ENCODE results near the gene LEF1.

LEF1 gene

DNA sequence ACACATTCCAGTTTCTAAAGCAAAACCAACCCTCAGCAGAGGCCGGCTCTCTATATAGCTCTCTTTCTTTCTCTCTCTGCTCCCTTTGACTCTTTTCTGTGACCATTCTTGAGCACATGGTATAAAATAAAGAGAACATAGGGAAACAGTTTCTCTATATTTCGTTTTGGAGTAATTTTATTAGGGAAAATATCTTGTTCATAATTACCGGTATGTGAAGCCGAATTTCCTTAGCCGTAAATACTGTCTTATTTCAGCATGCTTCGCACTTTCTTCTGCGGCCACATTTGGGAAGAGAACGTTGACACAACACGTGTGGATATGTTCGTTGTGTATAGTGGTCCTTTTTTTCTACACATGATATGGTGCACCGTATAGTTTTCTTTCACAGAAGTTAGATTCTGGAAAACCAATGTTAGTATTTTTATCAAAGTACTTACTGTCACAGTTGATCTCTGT lies 4.9 kb upstream of the LEF1 start:
- no peak for DNase-seq

DNA sequence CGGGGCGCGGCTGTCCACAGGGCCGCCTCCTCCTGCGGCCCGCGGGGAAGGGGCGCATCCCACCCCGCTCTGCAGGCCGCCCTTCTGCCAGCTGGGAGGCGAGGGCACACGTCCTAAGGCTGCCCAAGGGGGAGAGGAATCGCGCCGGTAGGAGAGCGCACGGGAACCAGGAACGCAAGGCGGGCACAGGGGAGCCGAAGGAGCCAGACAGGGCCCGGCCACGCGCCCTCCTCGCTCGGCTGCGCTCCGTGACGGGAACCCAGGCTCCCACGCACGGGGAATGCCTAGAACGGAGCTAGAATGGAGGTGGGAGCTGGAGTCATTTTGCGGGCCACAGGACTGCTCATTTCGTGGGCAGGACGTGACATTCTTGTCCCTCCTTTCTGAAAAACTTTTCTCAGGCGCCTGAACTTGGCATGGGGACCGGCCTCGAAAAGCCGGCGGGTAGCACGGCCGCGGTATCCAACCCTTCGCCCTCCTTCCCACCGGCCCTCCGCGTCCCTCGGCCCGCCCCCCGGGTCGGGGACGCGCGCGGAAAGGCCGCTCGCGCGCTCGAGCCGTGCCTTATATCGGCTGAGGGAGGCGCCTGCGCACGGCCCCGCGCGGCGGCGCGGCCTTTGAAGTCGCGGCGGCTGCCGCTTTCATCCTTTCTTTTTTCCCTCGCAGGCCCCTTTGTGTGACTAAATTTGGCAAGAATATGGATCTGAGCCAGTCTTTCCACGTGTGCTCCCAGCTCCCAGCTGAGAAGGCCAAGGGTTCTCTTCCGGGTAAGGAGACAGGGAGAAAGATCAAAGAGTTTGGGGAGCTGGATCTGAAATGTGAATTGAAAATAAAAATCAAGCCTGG lies 4.2 kb upstream of the LEF1 start:
- DNase-seq, result peak; percentile 34

DNA sequence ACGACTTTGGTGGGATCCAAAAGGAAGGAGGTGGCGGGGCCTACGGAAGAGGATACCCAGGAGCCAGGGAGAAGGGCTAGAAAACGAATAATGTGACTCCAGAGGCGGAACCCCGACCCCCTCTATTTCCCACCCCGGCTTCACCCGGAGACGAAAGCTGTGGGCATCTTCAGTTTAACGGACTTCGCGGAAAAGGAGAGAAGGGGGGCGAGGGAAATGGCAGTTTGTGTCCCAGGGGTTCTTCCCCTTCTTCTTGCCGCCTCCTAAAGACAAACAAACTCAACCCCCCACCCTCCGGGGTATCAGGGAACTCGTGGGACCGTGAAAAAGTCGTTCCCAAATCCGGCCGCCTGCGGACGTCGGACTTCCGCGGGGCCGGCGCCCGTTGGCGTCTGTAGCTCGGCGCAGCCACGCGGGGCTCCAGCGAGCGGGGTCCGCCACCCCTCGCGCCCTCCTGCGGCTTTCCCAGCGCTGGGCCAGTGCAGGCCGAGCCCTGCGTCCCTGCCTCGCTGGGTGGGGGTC lies 3.6 kb upstream of the LEF1 start:
- no peak for DNase-seq

DNA sequence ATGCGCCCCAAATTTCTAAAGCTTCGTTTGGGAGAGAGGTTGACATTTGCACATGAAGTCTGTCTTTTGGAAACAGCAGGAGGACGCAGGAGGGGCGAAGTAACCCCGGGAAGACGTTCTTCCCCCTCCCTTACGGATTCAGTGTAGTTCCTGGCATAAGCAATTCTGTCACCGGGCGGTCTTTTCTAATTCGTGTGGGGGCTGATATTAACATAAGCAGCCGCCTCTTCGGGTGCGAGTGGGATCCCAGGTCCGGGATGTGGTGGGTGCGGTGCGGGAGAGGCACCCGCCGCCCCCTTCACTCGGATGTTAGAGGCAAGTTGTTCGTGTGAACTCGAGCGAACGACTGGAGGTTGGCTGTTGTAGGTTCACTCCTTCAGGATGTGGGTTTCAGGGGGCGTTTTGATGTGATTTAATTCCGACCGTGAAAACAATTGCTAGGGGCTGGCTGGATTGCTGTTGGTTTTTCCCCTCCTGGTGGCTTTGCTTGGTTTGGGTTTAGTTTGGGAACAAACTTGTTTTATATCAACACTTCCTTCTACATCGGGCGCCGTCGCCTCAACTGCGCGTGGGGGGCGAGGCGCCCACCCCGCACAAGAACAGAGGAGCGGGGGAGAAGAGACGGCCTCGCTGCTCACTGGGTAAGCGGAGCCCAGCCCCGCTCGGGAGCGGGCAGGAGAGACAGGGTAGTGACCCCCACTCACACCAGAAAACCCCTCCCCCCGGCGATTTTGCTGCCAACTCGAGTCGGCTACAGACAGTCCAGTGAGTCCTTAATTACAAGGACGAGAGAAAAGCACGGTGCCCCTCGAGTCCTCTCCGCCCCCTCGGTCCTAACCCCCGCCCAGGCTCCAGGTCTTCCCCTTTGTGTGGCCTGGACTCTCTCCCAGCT lies 2.9 kb upstream of the LEF1 start:
- DNase-seq, result no peak

DNA sequence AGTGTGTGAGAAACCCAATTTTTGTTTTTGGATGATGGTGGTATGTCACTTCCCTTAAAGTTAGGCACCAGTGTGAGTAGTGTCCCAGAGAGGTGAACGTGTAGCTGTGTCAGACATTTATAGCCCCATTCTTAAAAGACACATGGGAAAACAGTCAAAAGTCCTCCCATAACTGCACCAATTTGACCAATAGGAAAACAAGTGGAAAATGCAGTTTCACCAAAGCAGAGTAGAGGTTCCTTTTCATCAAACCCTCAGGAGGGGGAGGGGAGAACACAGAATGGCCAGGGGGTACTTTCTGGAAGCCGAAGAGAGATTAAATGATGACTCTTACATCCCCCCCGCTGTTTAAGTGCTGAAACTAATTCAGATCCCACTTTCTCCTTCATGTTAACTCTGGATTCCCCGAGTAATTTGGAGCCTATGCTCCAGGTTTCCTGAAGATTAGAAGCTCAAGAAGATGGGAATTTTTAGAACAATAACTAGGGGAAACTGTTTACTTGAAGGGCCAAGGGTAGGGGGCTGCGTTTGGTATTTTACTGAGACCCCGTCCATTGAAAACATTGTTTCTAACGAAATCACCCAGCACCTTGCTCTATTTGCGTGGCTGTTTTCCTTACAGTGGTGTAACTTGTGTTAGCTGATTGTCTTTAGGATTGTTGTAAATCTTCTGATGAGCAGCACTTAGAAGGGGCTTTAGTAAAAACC lies 2.1 kb upstream of the LEF1 start:
- no peak for DNase-seq

DNA sequence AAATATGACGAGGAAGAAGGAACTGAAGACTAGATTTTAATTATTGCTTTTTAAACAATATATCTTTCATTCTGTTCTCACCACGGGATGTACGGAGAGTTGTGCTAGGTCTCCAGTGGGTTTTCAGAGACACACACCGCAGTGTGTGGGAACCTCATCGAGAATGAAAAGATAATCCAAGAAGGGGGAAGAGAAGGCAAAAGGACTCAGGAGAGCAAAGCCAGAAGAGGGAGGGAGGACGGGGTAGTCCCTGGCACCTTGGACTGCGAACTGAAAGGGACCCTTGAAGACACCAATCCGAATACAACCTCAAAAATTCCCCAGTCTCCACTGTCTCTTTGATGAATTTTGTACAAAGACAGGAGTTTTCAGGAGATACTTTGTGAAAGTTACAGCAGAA lies 932 bp upstream of the LEF1 start:
- DNase-seq, result no peak

DNA sequence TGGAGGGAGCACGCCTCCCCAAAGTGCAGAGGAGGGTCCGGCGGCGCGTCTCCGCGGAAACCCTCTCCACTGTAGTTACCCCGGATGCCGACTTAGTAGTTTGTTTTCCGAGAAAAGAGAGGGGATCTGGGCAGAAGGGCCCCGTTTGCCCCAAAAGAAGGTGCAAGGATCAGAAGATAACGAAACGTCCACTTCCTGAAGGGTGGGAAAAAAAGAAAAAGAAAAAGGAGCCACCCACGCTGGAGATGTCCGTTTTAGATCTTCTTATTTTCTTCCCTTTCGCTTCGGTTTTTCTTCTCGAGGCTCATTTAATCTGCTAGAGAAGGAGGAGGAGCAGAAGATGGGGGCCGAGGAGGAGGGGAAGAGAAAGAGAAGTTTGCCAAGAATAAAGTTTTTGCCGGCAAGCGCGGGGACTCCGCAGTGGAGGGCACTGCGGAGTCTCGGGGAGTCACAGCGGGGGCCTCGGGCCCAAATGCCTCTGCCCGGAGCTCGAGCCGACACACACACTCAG lies 517 bp downstream of the LEF1 start:
- peak; percentile 32 for DNase-seq

DNA sequence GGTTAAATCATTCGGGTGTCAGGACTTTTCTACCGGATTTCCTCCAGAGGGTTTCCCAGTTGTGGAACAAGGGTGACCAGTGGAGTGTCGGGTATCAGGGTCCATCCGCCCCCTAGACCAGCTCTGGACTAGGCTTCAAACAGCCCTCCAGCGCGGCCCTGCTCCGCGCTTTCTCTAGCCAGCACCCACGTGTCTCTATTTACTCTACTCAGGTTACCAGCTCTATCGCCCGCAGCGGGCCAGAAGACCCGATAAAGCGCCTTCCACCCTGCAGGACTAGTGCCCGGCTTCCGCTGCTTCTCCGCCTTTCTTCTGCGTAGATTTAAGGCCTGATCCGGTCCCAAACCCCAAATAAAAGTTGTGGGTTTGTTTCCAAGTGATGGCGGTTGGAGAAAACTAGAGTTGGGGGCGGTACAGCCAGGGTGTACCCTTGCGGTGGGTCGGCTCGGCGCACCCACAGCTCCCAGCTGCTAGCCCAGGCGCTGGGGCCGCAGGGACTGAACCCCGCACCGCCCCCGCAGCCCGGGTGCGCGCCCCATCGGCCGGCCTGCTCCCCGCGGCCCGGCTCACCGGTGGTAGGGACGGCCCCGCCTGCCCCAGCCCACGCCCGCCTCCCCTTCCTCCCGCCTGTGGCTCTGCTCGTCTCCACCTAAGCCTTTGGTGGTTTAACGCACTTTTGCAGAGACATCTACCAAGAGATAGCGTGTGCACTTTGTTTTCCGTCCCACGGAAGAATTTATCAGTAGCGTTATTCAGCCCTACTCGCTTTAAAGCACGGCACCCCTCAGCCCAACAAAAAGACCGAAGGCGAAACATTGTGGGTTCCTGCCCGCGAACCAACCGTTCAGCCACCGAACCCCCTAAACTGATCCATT lies 2.1 kb downstream of the LEF1 start:
- peak; percentile 17 for DNase-seq

DNA sequence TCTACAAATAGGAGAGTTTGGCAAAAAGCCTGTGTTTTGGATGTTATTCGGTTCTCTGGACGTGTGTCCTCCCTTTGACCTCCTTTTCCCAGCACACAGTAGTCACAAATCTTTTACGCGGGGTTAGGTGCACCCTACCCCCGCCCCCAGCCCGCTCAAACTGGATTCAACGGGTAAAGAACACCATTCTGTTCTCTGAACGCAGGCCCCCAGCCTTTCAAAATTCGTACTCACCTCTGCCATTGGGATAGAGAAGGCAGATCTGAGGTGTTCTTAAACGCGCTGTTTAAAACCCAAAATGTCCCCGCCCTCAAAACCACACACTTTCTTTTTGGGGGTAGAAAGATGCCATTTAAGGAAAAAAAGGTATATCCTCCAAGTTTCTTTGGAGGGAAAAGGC lies 2.7 kb downstream of the LEF1 start:
- no peak for DNase-seq

DNA sequence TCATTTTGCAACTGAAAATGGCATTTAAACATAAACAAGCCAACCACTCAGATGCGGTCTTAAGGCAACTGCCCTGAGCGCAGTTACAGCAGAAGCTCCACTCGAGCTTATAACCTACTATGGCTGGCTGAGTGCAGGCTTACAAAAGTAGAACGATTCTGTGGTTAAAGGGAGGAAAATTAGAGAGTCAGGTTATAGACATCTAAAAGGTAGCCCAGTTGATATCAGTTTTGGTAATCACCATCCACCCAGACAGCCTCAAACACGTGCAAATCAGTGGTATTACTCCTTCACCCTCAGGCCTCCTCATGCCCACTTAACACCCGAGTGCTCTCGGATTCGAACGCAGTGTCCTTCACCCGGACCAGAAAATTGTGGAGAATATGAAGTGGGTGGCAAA lies 3.1 kb downstream of the LEF1 start:
- no peak for DNase-seq

DNA sequence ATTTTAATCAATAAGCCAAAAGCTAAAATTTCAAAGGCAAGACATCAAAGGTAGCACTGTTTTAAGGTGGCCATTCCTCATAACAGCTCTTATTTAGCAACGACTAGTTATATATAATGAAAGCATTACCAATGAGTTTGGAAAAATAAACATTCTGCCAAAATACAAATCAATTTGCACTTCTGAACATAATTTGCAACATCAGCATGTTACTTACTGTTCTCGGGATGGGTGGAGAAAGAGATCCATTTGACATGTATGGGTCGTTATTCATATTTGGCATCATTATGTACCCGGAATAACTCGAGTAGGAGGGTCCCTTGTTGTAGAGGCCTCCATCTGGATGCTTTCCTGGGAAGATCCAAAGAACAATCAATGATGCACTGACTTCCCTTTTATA lies 5.4 kb downstream of the LEF1 start:
- no peak for DNase-seq

DNA sequence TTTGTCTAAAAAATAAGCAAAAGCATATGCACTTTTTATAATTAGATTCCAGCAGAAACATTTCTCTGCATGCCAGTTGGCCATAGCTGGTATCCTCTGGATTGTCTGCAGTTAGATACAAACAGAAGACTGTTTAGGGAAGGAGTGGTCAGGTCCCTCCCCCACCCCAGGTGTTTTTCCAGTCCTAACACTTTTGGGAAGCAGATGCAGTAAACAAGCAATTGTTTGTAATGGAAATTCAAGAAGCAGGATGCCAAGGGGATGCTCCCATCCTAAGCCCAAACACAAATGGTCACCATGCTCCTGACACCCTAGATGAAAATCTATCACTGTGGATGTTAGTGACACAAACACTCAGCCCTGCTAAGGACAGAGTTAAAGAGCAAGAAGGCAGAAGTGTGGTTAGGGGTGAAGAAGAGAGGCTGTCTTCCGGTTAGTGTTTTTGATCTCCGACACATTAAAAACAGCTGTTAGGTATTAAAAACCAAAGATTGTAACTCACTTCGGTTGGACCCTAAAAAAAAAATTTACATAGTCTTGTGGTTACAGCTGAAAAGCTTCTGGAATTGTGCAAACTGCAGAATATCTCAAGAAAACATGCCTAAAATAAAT lies 7.9 kb downstream of the LEF1 start:
- DNase-seq, result peak; percentile 19

DNA sequence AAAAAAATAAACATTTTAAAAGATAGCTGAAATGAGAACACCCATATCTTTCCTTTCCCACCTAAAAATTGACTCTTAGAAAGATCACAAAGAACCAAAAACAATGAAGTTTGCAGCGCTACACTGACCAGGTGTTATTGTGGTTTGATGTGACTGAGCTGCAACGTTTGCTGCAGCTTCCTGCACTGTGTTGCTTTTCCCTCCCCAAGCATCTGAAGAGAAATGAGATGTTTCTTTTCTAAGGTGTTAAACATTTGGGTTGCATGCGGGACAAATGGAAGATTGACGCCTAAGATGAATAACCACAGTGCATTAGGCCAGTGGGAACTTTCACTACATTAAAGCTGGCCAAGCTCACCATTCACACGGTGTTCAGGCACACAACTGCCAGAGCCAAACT lies 8.9 kb downstream of the LEF1 start:
- no peak for DNase-seq

DNA sequence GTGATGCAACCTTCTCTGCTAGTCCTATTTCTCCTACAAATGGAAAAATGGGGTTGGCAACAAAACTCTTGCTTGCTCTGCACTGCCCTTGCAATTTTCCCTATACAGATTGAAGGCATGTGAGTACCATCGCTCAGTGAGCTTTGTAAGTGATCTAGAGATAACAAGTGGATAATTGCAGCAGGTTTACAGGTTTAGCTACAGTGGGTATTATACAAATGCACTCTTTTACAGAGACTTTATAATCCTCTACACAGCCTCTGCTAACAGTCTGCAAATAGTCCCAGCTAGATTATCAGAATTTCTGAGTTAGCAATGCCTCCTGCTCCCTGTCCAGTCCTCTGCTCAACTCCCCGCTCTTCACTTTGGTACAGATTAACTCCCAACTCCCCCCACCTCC lies 11.1 kb downstream of the LEF1 start:
- DNase-seq, result no peak

DNA sequence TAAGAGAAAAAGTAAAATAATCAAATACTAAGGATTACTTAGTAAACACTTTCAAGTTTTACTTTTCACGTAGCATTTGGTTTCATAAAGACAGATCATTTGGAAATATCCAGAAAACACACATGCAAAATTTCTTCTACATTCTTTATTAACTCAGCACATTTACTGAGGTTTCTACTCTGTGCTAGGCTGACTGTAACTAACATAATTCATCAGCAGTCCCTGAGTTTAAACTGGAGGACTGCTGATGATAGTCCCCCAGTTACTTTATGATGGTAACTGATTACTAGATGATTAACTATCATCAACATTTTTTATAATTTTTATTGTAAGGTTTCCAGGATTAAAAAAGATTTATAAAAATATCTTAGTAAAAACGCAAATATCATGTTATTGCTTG lies 12.3 kb downstream of the LEF1 start:
- DNase-seq, result no peak

DNA sequence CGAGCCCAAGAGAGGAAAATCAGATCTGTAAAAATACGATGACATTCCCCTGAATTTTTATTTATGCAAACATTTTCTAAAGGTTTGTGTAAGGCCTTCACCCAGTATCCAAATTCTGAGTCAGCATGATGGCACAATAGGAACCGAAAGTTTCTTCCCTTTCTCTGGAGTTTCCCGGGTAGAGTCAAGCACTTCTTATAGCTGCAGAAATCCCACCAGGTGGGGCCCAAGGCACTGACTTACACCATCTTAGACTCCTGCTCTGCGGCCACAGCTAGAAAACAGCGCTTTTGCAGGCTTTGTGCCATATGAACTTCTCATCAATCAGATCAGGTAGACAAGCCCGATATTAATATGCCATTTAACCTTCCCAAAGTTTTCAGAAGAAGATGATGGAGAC lies 13.4 kb downstream of the LEF1 start:
- DNase-seq, result no peak

DNA sequence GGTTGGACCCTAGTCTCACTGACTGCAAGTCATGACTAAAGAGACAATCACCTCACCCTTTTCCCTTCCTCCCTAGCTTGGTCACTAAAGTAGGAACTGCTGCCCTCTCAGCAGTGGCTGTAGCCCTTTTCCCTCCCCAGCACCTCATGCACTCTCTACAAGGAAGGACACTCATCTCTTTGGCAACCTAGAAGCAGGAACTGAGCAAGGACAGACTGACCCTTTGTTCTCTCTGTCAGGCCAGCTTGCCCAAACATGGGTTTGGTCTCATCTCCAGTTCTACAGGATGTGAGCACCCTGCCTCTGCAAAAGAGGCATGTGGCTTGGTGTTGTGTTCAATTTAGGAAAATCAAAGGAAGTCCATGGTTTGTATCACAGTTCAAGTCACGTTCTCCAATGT lies 15.8 kb downstream of the LEF1 start:
- DNase-seq, result no peak

DNA sequence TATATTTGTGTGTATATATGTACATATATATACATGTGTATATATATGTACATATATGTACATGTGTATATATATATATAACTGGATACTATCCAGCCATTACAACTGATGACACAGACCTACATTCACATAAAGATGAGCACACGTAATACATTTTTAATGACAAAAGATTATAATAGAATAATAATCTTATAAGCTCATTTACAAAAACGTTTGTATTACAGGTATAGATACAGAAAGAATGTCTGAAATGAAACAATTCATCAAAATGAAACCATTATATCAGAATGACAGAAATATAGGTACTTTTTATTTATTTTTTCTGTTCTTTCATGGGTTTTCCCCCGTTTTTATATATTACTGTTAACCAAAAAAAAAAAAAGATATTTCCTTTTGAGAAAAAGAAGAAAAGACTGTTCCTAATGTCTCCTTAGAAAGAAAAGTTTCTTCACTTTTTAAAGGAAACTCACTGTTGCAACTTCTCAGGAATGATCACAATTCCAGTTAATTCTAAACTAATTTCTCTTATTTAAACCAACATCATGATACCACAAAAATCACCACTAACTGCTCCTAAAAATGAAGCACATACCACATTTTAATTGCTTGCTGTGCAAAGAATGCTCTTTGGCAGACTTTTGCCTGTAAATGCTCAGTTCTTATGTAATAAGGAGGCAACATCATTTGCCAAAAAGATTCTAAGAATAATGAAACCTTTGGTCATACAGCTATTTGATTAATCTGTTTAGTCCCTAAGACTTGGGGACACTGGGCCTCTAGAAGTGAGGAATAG lies 18.9 kb downstream of the LEF1 start:
- DNase-seq, result peak; percentile 88

DNA sequence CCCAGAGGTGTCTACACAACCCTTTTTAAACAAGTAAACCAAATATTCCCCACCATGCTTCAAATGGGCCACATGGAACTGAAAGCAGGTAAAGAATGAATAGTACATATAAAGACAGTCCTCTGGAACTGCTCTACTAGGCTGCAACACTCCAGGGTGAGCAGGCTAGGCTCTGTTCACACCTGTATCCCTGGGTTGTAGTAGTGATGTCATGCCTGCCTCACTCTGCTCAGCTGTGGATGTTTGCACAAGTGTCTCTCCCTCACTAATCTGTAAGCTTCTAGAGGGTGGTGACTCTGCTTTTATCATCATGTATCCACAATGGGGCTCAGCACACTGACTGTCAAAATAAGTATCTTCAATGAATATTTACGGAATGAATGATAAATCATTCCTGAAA lies 20.4 kb downstream of the LEF1 start:
- DNase-seq, result no peak

DNA sequence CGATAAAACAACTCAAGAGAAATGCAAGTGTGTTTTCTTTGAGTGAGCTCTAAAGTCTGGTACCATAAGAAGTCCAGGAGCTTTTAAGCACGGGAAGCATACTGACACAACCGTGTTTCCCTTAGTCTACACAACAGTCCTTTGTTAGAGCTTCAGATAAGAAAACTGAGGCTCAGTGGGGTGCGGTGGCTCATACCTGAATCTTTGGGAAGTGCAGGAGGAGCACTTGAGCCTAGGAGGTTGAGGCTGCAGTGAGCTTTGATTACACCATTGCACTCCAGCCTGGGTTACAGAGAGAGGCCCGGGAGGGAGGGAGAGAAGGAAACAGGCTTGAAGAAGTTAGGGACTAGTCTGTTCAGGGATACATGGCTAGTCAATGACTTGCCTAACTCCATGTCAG lies 21.9 kb downstream of the LEF1 start:
- no peak for DNase-seq

DNA sequence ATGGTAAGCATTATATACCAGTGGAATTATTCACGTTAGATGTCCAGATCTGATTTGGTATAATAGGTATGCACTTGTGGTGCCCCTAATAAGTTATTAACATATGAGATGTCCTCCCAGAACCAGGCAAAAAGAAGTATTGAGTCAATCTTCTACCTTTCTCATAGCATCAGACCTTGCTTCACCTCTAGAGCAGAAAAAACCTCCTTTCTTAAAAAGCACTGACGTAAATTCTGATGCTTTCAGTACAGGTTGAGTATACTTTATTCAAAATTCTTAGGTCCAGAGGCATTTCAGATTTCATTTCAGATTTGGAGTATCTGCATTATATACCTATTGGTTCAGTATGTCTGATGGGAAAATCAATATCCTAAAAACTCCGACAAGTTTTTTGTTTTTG lies 22.4 kb downstream of the LEF1 start:
- DNase-seq, result no peak

Measured in fibroblast of skin of right quadriceps (primary cell).